CD14-positive monocyte (primary cell): ENCODE data around the gene MAPRE2. TPM values are rescaled to one million over a fixed set of nuclear protein-coding genes. Genes with fewer than 3 reads are reported as not detected.

Source experiments
- DNase-seq, 3 donors: peaks; one replicate each; pipeline ENCODE4 v3.0.0-alpha.2; 2011 to 2022
- H2AFZ ChIP-seq: 2 replicates; pipeline ENCODE4 v1.6.0; 2012; ENCODE audit warnings: mild to moderate bottlenecking, low read depth, low read length, inconsistent platforms; ENCODE audit not compliant: insufficient read depth, poor library complexity, severe bottlenecking
- H3K27ac ChIP-seq, 2 donors: 1 replicate in 1 of 2; 2 replicates in 1 of 2; pipeline ENCODE4 v1.5.1; 2012 to 2013; ENCODE audit warnings: low read length in 2 of 2, control low read depth in 1 of 2, inconsistent platforms in 1 of 2, low read depth in 1 of 2, mild to moderate bottlenecking in 1 of 2
- H3K27me3 ChIP-seq, 2 donors: one replicate each; pipeline versions ENCODE4 v1.6.0 to v1.6.1; 2011 to 2013; ENCODE audit warnings: low read length in 2 of 2; ENCODE audit not compliant: control insufficient read depth in 2 of 2, insufficient read depth in 2 of 2
- H3K36me3 ChIP-seq, 2 donors: replicated peaks in 1 of 2; 1 replicate in 1 of 2; 2 replicates in 1 of 2; pipeline versions ENCODE4 v1.5.1 to v1.6.1; 2012 to 2013; ENCODE audit warnings: low read length in 2 of 2, control low read depth in 1 of 2, inconsistent platforms in 1 of 2, mild to moderate bottlenecking in 1 of 2; ENCODE audit not compliant: insufficient read depth in 2 of 2, control insufficient read depth in 1 of 2
- H3K4me1 ChIP-seq, 2 donors: 1 replicate in 1 of 2; 2 replicates in 1 of 2; pipeline versions ENCODE4 v1.5.1 to v1.6.1; 2012 to 2013; ENCODE audit warnings: low read length in 2 of 2, control low read depth in 1 of 2, inconsistent platforms in 1 of 2, mild to moderate bottlenecking in 1 of 2, moderate library complexity in 1 of 2; ENCODE audit not compliant: insufficient read depth in 2 of 2, control insufficient read depth in 1 of 2
- H3K4me2 ChIP-seq: replicated peaks from 2 replicates; pipeline ENCODE3; 2012; ENCODE audit warnings: low read length, moderate library complexity, mild to moderate bottlenecking; ENCODE audit not compliant: poor library complexity, severe bottlenecking; ENCODE audit errors: extremely low read depth
- H3K4me3 ChIP-seq, 3 experiments: fragments of 200-600 bp in 1 of 3; sonication (generic) in 1 of 3; replicated peaks in 1 of 3; 1 replicate in 2 of 3; 2 replicates in 1 of 3; pipeline ENCODE4 v1.5.1; 2011 to 2013; ENCODE audit warnings: low read length in 3 of 3, mild to moderate bottlenecking in 3 of 3, control low read depth in 2 of 3, low read depth in 2 of 3, inconsistent platforms in 1 of 3, moderate library complexity in 1 of 3
- H3K79me2 ChIP-seq: 2 replicates; pipeline ENCODE4 v1.6.0; 2012; ENCODE audit warnings: mild to moderate bottlenecking, control low read depth, inconsistent platforms, low read length, moderate library complexity; ENCODE audit not compliant: insufficient read depth
- H3K9ac ChIP-seq: 2 replicates; pipeline ENCODE4 v1.6.0; 2017; ENCODE audit warnings: low read length, mild to moderate bottlenecking; ENCODE audit not compliant: insufficient read depth, poor library complexity, severe bottlenecking
- H3K9me3 ChIP-seq, 2 donors: replicated peaks in 1 of 2; 1 replicate in 1 of 2; 2 replicates in 1 of 2; pipeline versions ENCODE4 v1.5.1 to v1.6.1; 2012 to 2013; ENCODE audit warnings: low read length in 2 of 2, control low read depth in 1 of 2; ENCODE audit not compliant: control insufficient read depth in 1 of 2, insufficient read depth in 1 of 2
- H4K20me1 ChIP-seq: 2 replicates; pipeline ENCODE4 v1.6.0; 2012; ENCODE audit warnings: mild to moderate bottlenecking, low read length, control low read depth, moderate library complexity; ENCODE audit not compliant: insufficient read depth
- H3K27ac Mint-ChIP-seq, 7 donors: one replicate each; pipeline ENCODE4 v1.8.0; 2020; ENCODE audit warnings: mild to moderate bottlenecking in 7 of 7, mixed read lengths in 7 of 7, moderate library complexity in 6 of 7, inconsistent platforms in 2 of 7
- H3K27me3 Mint-ChIP-seq, 3 donors: one replicate each; pipeline ENCODE4 v1.8.0; 2021 to 2022; ENCODE audit warnings: low read depth in 3 of 3, mild to moderate bottlenecking in 3 of 3, mixed read lengths in 3 of 3, moderate library complexity in 3 of 3, inconsistent platforms in 1 of 3
- H3K36me3 Mint-ChIP-seq, 2 donors: one replicate each; pipeline ENCODE4 v1.8.0; 2020; ENCODE audit warnings: mixed read lengths in 2 of 2, inconsistent platforms in 1 of 2, mild to moderate bottlenecking in 1 of 2
- H3K4me1 Mint-ChIP-seq: one replicate; pipeline ENCODE4 v1.8.0; 2020; ENCODE audit warnings: mild to moderate bottlenecking, mixed read lengths
- H3K4me3 Mint-ChIP-seq, 2 donors: one replicate each; pipeline ENCODE4 v1.8.0; 2020; ENCODE audit warnings: mild to moderate bottlenecking in 2 of 2, mixed read lengths in 2 of 2, moderate library complexity in 1 of 2
- H3K9me3 Mint-ChIP-seq, 7 donors: one replicate each; pipeline ENCODE4 v1.8.0; 2020 to 2022; ENCODE audit warnings: mixed read lengths in 7 of 7, mild to moderate bottlenecking in 6 of 7, moderate library complexity in 6 of 7, inconsistent platforms in 2 of 7
- CTCF ChIP-seq: fragments of 200-600 bp; IDR thresholded peaks from one replicate; pipeline ENCODE4 v1.8.0; 2022; ENCODE audit warnings: antibody characterized with exemption, mild to moderate bottlenecking
- WGBS: methylation state at CpG from one replicate; pipeline ENCODE4 v1.1.5; 2013; ENCODE audit warnings: missing lambda C conversion rate; ENCODE audit not compliant: insufficient coverage; 5-methylcytosine and 5-hydroxymethylcytosine counted together
- intact Hi-C, 2 donors: fragments of 100-400 bp; cut with micrococcal nuclease; formaldehyde crosslinking; loops; one replicate each; pipeline versions ENCODE4 v1.15.0 to v1.15.1; 2023
- polyA plus RNA-seq, 3 donors: library from polyadenylated mRNA; depleted of rRNA in 1 of 3; unstranded in 2 of 3; stranded (reverse) in 1 of 3; fragments of 300-500 nt in 2 of 3; fragments of >200 nt in 1 of 3; fragmentation: Illumina TruSeq in 2 of 3; gene quantifications; 1 replicate in 2 of 3; 2 replicates in 1 of 3; pipeline ENCODE4 v1.2.3, GENCODE V29; 2012 to 2021

The MAPRE2 gene
- polyA plus RNA-seq, 3 donors: 22.0 to 48.1 (median 37.1) TPM

- no peak overlapping the region for H3K4me2 ChIP-seq
- Mint-ChIP-seq H3K9me3 (no peaks in the 10 kb centered on the region), H3K27ac (no peak overlapping the region), H3K4me1 (no peaks in the 10 kb centered on the region), H3K27me3 (no peaks in the 10 kb centered on the region), H3K4me3 (no peak overlapping the region), H3K36me3 (no peaks in the 10 kb centered on the region)
- intact Hi-C loops: no loop called here
- no peak overlapping the region for H2AFZ ChIP-seq
- H3K79me2 ChIP-seq: no peaks in the 10 kb centered on the region
- no peaks in the 10 kb centered on the region for H3K27me3 ChIP-seq
- no peaks in the 10 kb centered on the region for H3K4me1 ChIP-seq
- DNase-seq: no peak
- no peak overlapping the region for H3K27ac ChIP-seq
- H4K20me1 ChIP-seq: no peaks in the 10 kb centered on the region
- no peaks in the 10 kb centered on the region for H3K36me3 ChIP-seq
- no peaks in the 10 kb centered on the region for H3K9me3 ChIP-seq
- no peak overlapping the region for H3K9ac ChIP-seq
- no peak for TF ChIP-seq CTCF
- H3K4me3 ChIP-seq: no peak overlapping the region
- no CpG with 5 or more reads among the region's 4 CpGs for WGBS
These were observed 149.9 kb downstream of the MAPRE2 start for GRCh38 chr18:35190948-35191697.

GRCh38 chr18:35191698-35192025 is 150.4 kb downstream of the MAPRE2 start:
- Histone ChIP-seq H3K9ac (no peak overlapping the region), H3K79me2 (no peaks in the 10 kb centered on the region), H3K4me1 (no peaks in the 10 kb centered on the region), H4K20me1 (no peaks in the 10 kb centered on the region), H3K4me3 (no peak overlapping the region), H3K36me3 (no peaks in the 10 kb centered on the region), H3K27me3 (no peaks in the 10 kb centered on the region), H3K9me3 (no peaks in the 10 kb centered on the region), H3K4me2 (no peak overlapping the region), H3K27ac (no peak overlapping the region), H2AFZ (no peak overlapping the region)
- intact Hi-C loops: no loop called here
- no peaks in the 10 kb centered on the region for H3K4me1 Mint-ChIP-seq
- 68% methylated on average over 4 of the region's 5 CpGs for WGBS
- H3K27me3 Mint-ChIP-seq: no peaks in the 10 kb centered on the region
- TF ChIP-seq CTCF: no peak
- no peak overlapping the region for H3K27ac Mint-ChIP-seq
- H3K36me3 Mint-ChIP-seq: no peaks in the 10 kb centered on the region
- no peak for DNase-seq
- H3K9me3 Mint-ChIP-seq: no peaks in the 10 kb centered on the region
- H3K4me3 Mint-ChIP-seq: no peak overlapping the region
